ENCODE measurements around the gene LYL1.

GRCh38 chr19:13110099-13110610 is 7.5 kb upstream of the LYL1 start:
- TF ChIP-seq RFX5 (IDR thresholded peaks at IDR 0.05; ENCODE audit: low read depth, low read length), result no peak
- TF ChIP-seq CTCF (conservative IDR thresholded peaks at IDR 0.05; ENCODE audit: low read depth, low read length), result no peak
- TF ChIP-seq MXI1 (IDR thresholded peaks at IDR 0.05; ENCODE audit: borderline replicate concordance, low read depth, low read length), result no peak
